AG10803 (cell line): ENCODE data around the gene OTOA.
A peak's percentile ranks its signal among the peaks of the same experiment; 100 is the strongest.

Experiments used
- DNase-seq: peaks from one replicate; pipeline ENCODE4 v3.0.0; 2010; ENCODE audit warnings: low read depth
- H3K4me3 ChIP-seq: 2 replicates; pipeline ENCODE4 v1.5.1; 2011; ENCODE audit warnings: mild to moderate bottlenecking, low read length, control low read depth
- CTCF ChIP-seq: conservative IDR thresholded peaks from 2 replicates; pipeline ENCODE4 v1.5.1; 2011; ENCODE audit warnings: mild to moderate bottlenecking, low read length, control low read depth, inconsistent platforms

OTOA gene

DNA sequence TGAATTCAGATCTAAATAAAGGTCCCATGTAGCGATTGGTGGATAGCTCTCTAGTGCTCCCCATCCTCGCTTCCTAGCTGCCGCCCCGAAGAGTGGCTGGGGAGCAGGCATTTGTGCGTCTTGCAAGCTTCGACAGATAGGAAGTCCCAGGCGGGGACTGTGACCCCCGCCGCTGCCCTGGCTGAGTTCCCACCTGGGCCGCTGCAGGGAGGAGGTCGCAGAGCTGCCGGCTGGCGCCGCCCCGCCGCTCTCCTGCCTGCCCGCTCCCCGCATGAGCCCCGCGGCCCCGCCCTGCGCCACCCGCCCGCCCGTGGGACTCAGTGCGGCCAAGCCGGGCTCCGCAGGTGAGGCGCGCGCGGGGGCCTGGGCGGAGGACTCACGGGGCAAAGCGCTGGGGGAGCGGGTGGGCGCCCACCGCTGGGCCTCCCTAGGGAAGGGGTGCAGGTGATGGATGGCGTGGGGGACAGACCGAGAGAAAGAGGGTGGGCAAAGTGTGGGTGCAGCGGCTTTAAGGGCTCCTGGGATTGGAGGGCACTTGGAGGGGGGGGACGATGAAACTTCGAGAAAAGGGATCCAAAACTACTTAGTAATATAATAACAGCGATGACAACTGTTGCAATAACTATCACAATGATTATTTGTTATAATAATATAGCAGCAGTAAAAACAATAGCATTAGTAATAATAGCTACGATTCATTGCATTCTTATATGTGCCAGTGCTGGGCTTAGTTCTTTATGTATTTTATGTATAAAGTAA is at the start of gene OTOA:
Gene OTOA (plus strand): TSS at position 80 of the 759 bp plus-strand sequence. CDS start 14,547 bp downstream, outside the sequence.
- TF ChIP-seq CTCF: no peak
- peak within 1 kb of the TSS; percentile 17; the same call in 1 of the 2 replicates for H3K4me3 ChIP-seq
- no peak for DNase-seq

- H3K4me3 ChIP-seq: no peak overlapping the region
- no peak for DNase-seq
- TF ChIP-seq CTCF: no peak
These were observed 48.9 kb upstream of the OTOA start for GRCh38 chr16:21614896-21615295.

DNA sequence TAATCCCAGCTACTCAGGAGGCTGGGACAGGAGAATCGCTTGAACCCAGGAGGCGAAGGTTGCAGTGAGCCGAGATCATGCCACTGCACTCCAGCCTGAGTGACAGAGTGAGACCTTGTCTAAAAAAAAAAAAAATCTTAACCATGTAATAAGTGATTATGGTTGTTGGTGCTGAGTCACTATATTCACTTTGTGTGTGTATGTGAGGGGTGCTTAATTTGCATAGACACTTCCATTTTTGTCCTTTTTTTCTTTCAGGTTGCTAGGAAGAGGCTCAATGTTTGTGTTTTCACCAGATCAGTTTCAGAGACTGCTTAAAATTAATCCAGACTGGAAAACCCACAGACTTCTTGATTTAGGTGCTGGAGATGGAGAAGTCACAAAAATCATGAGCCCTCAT is 46.2 kb upstream of the OTOA start:
- TF ChIP-seq CTCF: no peak
- H3K4me3 ChIP-seq: no peak overlapping the region
- DNase-seq: no peak

- DNase-seq: no peak
- no peak overlapping the region for H3K4me3 ChIP-seq
- no peak for TF ChIP-seq CTCF
These were observed 45.5 kb upstream of the OTOA start for GRCh38 chr16:21618281-21618680.

DNA sequence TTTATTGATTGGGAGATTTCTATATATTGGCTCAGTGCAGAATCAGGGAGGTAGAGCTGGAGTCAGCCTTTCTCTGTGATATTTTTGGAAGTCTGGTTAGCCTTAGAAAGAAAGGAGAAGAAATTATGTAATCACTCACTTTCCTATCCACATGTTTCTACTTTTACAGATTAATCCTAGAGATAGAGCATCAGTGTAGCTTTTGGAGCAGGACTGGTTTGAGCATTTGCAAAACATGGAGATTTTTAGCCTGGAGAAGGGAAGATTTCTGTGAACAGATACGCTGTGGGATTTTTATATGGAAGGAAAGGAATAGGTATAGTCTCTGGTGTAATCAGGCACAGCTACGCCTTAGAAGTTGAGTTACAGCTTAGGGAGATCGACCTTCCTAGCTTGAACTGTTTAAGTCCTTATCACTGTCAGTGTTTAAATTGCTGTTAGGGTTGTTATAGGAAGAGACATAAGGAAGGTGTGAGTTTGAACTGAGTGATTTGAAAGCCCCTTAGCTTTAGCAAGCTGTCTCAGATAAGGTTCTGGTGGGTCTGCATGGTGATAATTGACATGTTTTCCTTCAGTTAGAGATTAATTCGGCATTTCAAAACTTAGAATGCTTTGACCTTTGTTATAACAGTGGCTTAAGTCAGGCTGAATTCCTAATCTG is 43.9 kb upstream of the OTOA start:
- TF ChIP-seq CTCF: no peak
- H3K4me3 ChIP-seq: no peak overlapping the region
- DNase-seq: no peak

- no peak overlapping the region for H3K4me3 ChIP-seq
- DNase-seq: no peak
- no peak for TF ChIP-seq CTCF
These were observed 43.2 kb upstream of the OTOA start for GRCh38 chr16:21620592-21620991.

- DNase-seq: no peak
- H3K4me3 ChIP-seq: no peak overlapping the region
- no peak for TF ChIP-seq CTCF
These were observed 41.2 kb upstream of the OTOA start for GRCh38 chr16:21622545-21622944.
